Right ventricle myocardium superior (tissue), 1 donor: ENCODE measurements around the gene AIG1. TPM values are rescaled to one million over a fixed set of nuclear protein-coding genes. Genes with fewer than 3 reads are reported as not detected.
"Not testable (repeated sequence)": the region's sequence is repeated elsewhere in the genome, so short reads cannot be mapped to it uniquely, and the experiment has no call there.

Experiments
- ATAC-seq: fragments of 200-7000 bp; cut with Tn5 transposase; one replicate; pipeline ENCODE4 v1.9.1; 2020; ENCODE audit warnings: mild to moderate bottlenecking; ENCODE audit not compliant: poor library complexity
- DNase-seq: peaks from one replicate; pipeline ENCODE4 v3.0.0-alpha.2; 2020
- intact Hi-C: fragments of 100-400 bp; cut with DNase I; formaldehyde crosslinking; loops from one replicate; pipeline ENCODE4 v1.11.2; 2022
- total RNA-seq: library from RNA; stranded (reverse); fragmentation: NEBNext Ultra II Directional; extraction: Animal tissue kit (Norgen Biotek cat#: 25700); gene quantifications from one replicate; pipeline ENCODE4 v1.2.1, GENCODE V29; 2021
- donor health status: DM: no; HTN: yes; CAD: no; lungs with severe emphysema.

AIG1 gene
- total RNA-seq, 1 donor from 2014 or later, result 71.7 TPM

GRCh38 chr6:143268439-143268838 lies 207.8 kb downstream of the AIG1 start:
- intact Hi-C loops, result no loop called here
- ATAC-seq (no peak), DNase-seq (no peak)

GRCh38 chr6:143270026-143270425 lies 209.3 kb downstream of the AIG1 start:
- no peak for ATAC-seq
- DNase-seq, result no peak
- intact Hi-C loops, result no loop called here

- intact Hi-C loops, result no loop called here
- no peak for DNase-seq
Measured at GRCh38 chr6:143271024-143271423, 210.3 kb downstream of the AIG1 start.

GRCh38 chr6:143276436-143276835 lies 215.7 kb downstream of the AIG1 start:
- DNase-seq (no peak), ATAC-seq (no peak)
- intact Hi-C loops, result no loop called here

More at GRCh38 chr6:143271024-143271423, 210.3 kb downstream of the AIG1 start:
- ATAC-seq, result peak; percentile 89

- intact Hi-C loops, result no loop called here
- no peak for DNase-seq
- ATAC-seq, result peak; percentile 69
Measured at GRCh38 chr6:143279385-143279784, 218.7 kb downstream of the AIG1 start.

GRCh38 chr6:143283887-143284645 lies 223.4 kb downstream of the AIG1 start:
- DNase-seq (no peak), ATAC-seq (no peak)
- intact Hi-C loops, result no loop called here

GRCh38 chr6:143286251-143286795 lies 225.6 kb downstream of the AIG1 start:
- DNase-seq, result no peak
- peak; percentile 46 for ATAC-seq
- intact Hi-C loops, result no loop called here

GRCh38 chr6:143288923-143289322 lies 228.2 kb downstream of the AIG1 start:
- no peak for DNase-seq
- no peak for ATAC-seq
- intact Hi-C loops, result no loop called here

GRCh38 chr6:143290206-143290605 lies 229.5 kb downstream of the AIG1 start:
- no peak for DNase-seq
- ATAC-seq, result no peak
- intact Hi-C loops, result no loop called here

GRCh38 chr6:143293523-143293922 lies 232.8 kb downstream of the AIG1 start:
- ATAC-seq (no peak), DNase-seq (no peak)

GRCh38 chr6:143294265-143294860 lies 233.7 kb downstream of the AIG1 start:
- ATAC-seq, result no peak
- intact Hi-C loops, result no loop called here
- DNase-seq, result no peak

More at GRCh38 chr6:143293523-143293922, 232.8 kb downstream of the AIG1 start:
- intact Hi-C loops, result no loop called here

GRCh38 chr6:143295932-143296331 lies 235.2 kb downstream of the AIG1 start:
- DNase-seq, result no peak
- no peak for ATAC-seq
- intact Hi-C loops, result no loop called here

GRCh38 chr6:143298071-143298470 lies 237.4 kb downstream of the AIG1 start:
- DNase-seq (no peak), ATAC-seq (no peak)
- intact Hi-C loops, result no loop called here

- ATAC-seq (no peak), DNase-seq (no peak)
- intact Hi-C loops, result no loop called here
Measured at GRCh38 chr6:143299253-143300166, 238.8 kb downstream of the AIG1 start.

- intact Hi-C loops, result no loop called here
- ATAC-seq (no peak), DNase-seq (no peak)
Measured at GRCh38 chr6:143301188-143301587, 240.5 kb downstream of the AIG1 start.

- intact Hi-C loops, DNase-seq, ATAC-seq: not testable (repeated sequence)
Measured at GRCh38 chr6:143307760-143308159, 247.1 kb downstream of the AIG1 start.

GRCh38 chr6:143313163-143313562 lies 252.5 kb downstream of the AIG1 start:
- ATAC-seq (no peak), DNase-seq (no peak)
- intact Hi-C loops, result no loop called here

- intact Hi-C loops, result no loop called here
- ATAC-seq (no peak), DNase-seq (no peak)
Measured at GRCh38 chr6:143321491-143322086, 260.9 kb downstream of the AIG1 start.

GRCh38 chr6:143322386-143322785 lies 261.7 kb downstream of the AIG1 start:
- no peak for DNase-seq

More at GRCh38 chr6:143322386-143322785, 261.7 kb downstream of the AIG1 start:
- ATAC-seq, result no peak
- intact Hi-C loops, result no loop called here
